Measurements from ENCODE around the gene DGLUCY.
"Not testable (repeated sequence)": the region's sequence is repeated elsewhere in the genome, so short reads cannot be mapped to it uniquely, and the experiment has no call there.

Gene DGLUCY

DNA sequence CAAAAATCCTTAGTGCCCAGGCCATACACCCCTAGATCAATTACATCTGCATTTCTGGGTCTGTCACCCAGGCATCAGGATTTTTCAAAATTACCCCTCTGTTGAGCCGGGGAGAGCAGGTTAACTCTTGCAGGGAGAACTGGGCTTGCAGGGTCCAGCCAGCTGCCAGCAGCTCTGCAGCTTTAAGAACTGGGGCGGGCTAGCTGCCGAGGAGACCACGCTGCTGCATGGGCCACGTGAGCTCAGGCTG, at the start of gene DGLUCY:
TSS of gene DGLUCY (plus strand) at position 245 of the 250 bp plus-strand sequence. CDS start 46,222 bp downstream, outside the sequence.
- no peaks in the 10 kb centered on the region for H3K27me3 ChIP-seq (ENCODE audit: control insufficient read depth in 2 of 2, insufficient read depth in 2 of 2, low read length in 2 of 2)
- H3K4me1 ChIP-seq (ENCODE audit: control insufficient read depth in 2 of 2, insufficient read depth in 2 of 2, low read length in 2 of 2), result peaks cover 37 to 39% of the 10 kb centered on the region in 2 donors
- H3K9ac ChIP-seq (ENCODE audit: low read depth in 1 of 2, low read length in 2 of 2), result peak within 1 kb of the TSS; percentile 88 to 100
- H3K9me3 ChIP-seq (ENCODE audit: control insufficient read depth in 2 of 2, low read length in 2 of 2), result no peaks in the 10 kb centered on the region
- peak within 1 kb of the TSS; percentile 98 to 100 for H3K27ac ChIP-seq (ENCODE audit: low read depth in 2 of 2, low read length in 2 of 2)
- peaks cover 0 to 11% of the 10 kb centered on the region in 2 donors for H3K36me3 ChIP-seq (ENCODE audit: control insufficient read depth in 2 of 2, insufficient read depth in 2 of 2, low read length in 2 of 2)
- H3K4me3 ChIP-seq (ENCODE audit: low read length in 2 of 2), result peak within 1 kb of the TSS; percentile 84 to 96

DNA sequence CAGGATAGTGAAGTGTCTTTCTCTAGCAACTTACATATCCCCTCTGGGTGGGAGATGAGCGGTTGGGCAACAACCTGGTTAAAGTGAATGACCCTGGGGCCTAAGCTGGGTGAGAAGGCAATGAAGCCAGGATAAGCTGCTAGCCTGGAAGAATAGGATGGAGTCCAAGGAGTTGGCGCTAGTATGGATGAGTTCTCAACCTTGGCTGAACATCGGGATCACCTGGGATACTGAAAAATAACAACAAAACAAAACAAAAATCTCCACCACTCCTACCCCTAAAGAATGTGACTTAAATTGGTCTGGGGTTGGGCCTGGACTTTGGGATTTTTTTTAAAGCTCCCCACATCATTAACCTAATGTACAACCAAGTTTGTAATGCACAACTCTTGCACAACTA, 48.6 kb upstream of the DGLUCY start:
- no peaks in the 10 kb centered on the region for H3K27me3 ChIP-seq (ENCODE audit: control insufficient read depth in 2 of 2, insufficient read depth in 2 of 2, low read length in 2 of 2)
- no peaks in the 10 kb centered on the region for H3K9me3 ChIP-seq (ENCODE audit: control insufficient read depth in 2 of 2, low read length in 2 of 2)
- H3K4me1 ChIP-seq (ENCODE audit: control insufficient read depth in 2 of 2, insufficient read depth in 2 of 2, low read length in 2 of 2), result peaks cover 5 to 7% of the 10 kb centered on the region in 2 donors
- H3K27ac ChIP-seq (ENCODE audit: low read depth in 2 of 2, low read length in 2 of 2), result no peak overlapping the region
- no peaks in the 10 kb centered on the region for H3K36me3 ChIP-seq (ENCODE audit: control insufficient read depth in 2 of 2, insufficient read depth in 2 of 2, low read length in 2 of 2)
- no peak overlapping the region for H3K4me3 ChIP-seq (ENCODE audit: low read length in 2 of 2)
- H3K9ac ChIP-seq (ENCODE audit: low read depth in 1 of 2, low read length in 2 of 2), result no peak overlapping the region

GRCh38 chr14:91067186-91067585, 46.7 kb upstream of the DGLUCY start:
- no peak overlapping the region for H3K4me3 ChIP-seq (ENCODE audit: low read length in 2 of 2)
- H3K4me1 ChIP-seq (ENCODE audit: control insufficient read depth in 2 of 2, insufficient read depth in 2 of 2, low read length in 2 of 2), result peaks cover 0 to 5% of the 10 kb centered on the region in 2 donors
- H3K27me3 ChIP-seq (ENCODE audit: control insufficient read depth in 2 of 2, insufficient read depth in 2 of 2, low read length in 2 of 2), result no peaks in the 10 kb centered on the region
- no peaks in the 10 kb centered on the region for H3K36me3 ChIP-seq (ENCODE audit: control insufficient read depth in 2 of 2, insufficient read depth in 2 of 2, low read length in 2 of 2)
- no peak overlapping the region for H3K27ac ChIP-seq (ENCODE audit: low read depth in 2 of 2, low read length in 2 of 2)
- H3K9ac ChIP-seq (ENCODE audit: low read depth in 1 of 2, low read length in 2 of 2), result no peak overlapping the region
- no peaks in the 10 kb centered on the region for H3K9me3 ChIP-seq (ENCODE audit: control insufficient read depth in 2 of 2, low read length in 2 of 2)

GRCh38 chr14:91068642-91069041, 45.2 kb upstream of the DGLUCY start:
- H3K9me3 ChIP-seq (ENCODE audit: control insufficient read depth in 2 of 2, low read length in 2 of 2), result no peaks in the 10 kb centered on the region
- no peaks in the 10 kb centered on the region for H3K36me3 ChIP-seq (ENCODE audit: control insufficient read depth in 2 of 2, insufficient read depth in 2 of 2, low read length in 2 of 2)
- no peak overlapping the region for H3K4me3 ChIP-seq (ENCODE audit: low read length in 2 of 2)
- H3K27me3 ChIP-seq (ENCODE audit: control insufficient read depth in 2 of 2, insufficient read depth in 2 of 2, low read length in 2 of 2), result no peaks in the 10 kb centered on the region
- no peak overlapping the region for H3K27ac ChIP-seq (ENCODE audit: low read depth in 2 of 2, low read length in 2 of 2)
- H3K9ac ChIP-seq (ENCODE audit: low read depth in 1 of 2, low read length in 2 of 2), result no peak overlapping the region
- H3K4me1 ChIP-seq (ENCODE audit: control insufficient read depth in 2 of 2, insufficient read depth in 2 of 2, low read length in 2 of 2), result no peaks in the 10 kb centered on the region

GRCh38 chr14:91070572-91070971, 43.3 kb upstream of the DGLUCY start:
- no peaks in the 10 kb centered on the region for H3K9me3 ChIP-seq (ENCODE audit: control insufficient read depth in 2 of 2, low read length in 2 of 2)
- no peaks in the 10 kb centered on the region for H3K36me3 ChIP-seq (ENCODE audit: control insufficient read depth in 2 of 2, insufficient read depth in 2 of 2, low read length in 2 of 2)
- H3K27me3 ChIP-seq (ENCODE audit: control insufficient read depth in 2 of 2, insufficient read depth in 2 of 2, low read length in 2 of 2), result no peaks in the 10 kb centered on the region
- no peak overlapping the region for H3K27ac ChIP-seq (ENCODE audit: low read depth in 2 of 2, low read length in 2 of 2)
- H3K9ac ChIP-seq (ENCODE audit: low read depth in 1 of 2, low read length in 2 of 2), result no peak overlapping the region
- H3K4me3 ChIP-seq (ENCODE audit: low read length in 2 of 2), result no peak overlapping the region
- no peaks in the 10 kb centered on the region for H3K4me1 ChIP-seq (ENCODE audit: control insufficient read depth in 2 of 2, insufficient read depth in 2 of 2, low read length in 2 of 2)

DNA sequence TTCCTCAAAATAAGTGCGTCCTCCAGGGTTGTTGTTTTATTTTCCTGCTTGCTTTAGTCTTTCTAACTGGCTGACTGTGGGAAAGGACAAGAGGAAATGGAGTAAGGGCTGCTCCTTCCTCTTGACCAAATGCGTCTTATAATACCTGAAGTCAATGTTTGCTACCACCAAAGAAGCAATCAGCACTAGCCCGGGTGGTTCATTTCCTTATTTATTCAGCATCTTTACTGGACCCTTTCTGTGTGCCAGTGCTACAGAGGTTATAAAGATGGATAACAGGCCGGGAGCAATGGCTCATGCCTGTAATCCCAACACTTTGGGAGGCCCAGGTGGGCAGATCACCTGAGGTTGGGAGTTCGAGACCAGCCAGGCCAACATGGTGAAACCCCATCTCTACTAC, 38.3 kb upstream of the DGLUCY start:
- Histone ChIP-seq H3K4me3 (ENCODE audit: low read length in 2 of 2) (no peak overlapping the region), H3K27ac (ENCODE audit: low read depth in 2 of 2, low read length in 2 of 2) (no peak overlapping the region), H3K9ac (ENCODE audit: low read depth in 1 of 2, low read length in 2 of 2) (no peak overlapping the region), H3K27me3 (ENCODE audit: control insufficient read depth in 2 of 2, insufficient read depth in 2 of 2, low read length in 2 of 2) (no peaks in the 10 kb centered on the region), H3K4me1 (ENCODE audit: control insufficient read depth in 2 of 2, insufficient read depth in 2 of 2, low read length in 2 of 2) (no peaks in the 10 kb centered on the region), H3K9me3 (ENCODE audit: control insufficient read depth in 2 of 2, low read length in 2 of 2) (no peaks in the 10 kb centered on the region), H3K36me3 (ENCODE audit: control insufficient read depth in 2 of 2, insufficient read depth in 2 of 2, low read length in 2 of 2) (no peaks in the 10 kb centered on the region)

DNA sequence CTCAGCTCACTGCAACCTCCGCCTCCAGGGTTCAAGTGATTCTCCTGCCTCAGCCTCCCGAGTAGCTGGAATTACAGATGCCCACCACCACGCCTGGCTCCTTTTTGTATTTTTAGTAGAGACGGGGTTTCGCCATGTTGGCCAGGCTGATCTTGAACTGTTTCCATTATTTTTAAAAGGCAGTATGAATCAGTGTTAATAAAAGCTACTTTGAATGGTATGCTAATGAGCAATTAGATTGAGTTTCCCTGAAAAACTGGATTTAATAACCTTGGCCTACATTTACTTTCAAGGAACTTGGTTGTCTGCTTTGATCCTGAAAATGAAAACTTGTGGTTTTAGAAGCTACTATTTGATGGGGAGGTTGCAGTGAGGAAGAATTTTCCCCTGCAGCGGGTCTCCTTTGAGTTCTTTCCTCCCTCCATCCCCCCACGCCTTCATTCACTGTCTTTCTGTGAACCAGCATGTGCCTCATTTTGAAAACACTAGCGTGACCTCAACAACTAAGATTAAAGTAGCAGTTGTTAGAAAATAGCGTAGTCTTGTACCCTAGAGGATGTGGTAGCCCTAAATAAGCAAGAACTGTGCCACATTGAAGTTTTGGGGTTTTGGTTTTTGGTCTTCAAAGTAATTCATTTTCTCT, 35.7 kb upstream of the DGLUCY start:
- peaks cover 2 to 5% of the 10 kb centered on the region in 2 donors for H3K4me1 ChIP-seq (ENCODE audit: control insufficient read depth in 2 of 2, insufficient read depth in 2 of 2, low read length in 2 of 2)
- H3K36me3 ChIP-seq (ENCODE audit: control insufficient read depth in 2 of 2, insufficient read depth in 2 of 2, low read length in 2 of 2), result no peaks in the 10 kb centered on the region
- no peak overlapping the region for H3K9ac ChIP-seq (ENCODE audit: low read depth in 1 of 2, low read length in 2 of 2)
- no peak overlapping the region for H3K4me3 ChIP-seq (ENCODE audit: low read length in 2 of 2)
- H3K9me3 ChIP-seq (ENCODE audit: control insufficient read depth in 2 of 2, low read length in 2 of 2), result no peaks in the 10 kb centered on the region
- no peaks in the 10 kb centered on the region for H3K27me3 ChIP-seq (ENCODE audit: control insufficient read depth in 2 of 2, insufficient read depth in 2 of 2, low read length in 2 of 2)
- H3K27ac ChIP-seq (ENCODE audit: low read depth in 2 of 2, low read length in 2 of 2), result no peak overlapping the region

GRCh38 chr14:91080071-91080470, 33.8 kb upstream of the DGLUCY start:
- Histone ChIP-seq H3K4me1 (ENCODE audit: control insufficient read depth in 2 of 2, insufficient read depth in 2 of 2, low read length in 2 of 2) (peaks cover 2 to 5% of the 10 kb centered on the region in 2 donors), H3K9ac (ENCODE audit: low read depth in 1 of 2, low read length in 2 of 2) (no peak overlapping the region), H3K36me3 (ENCODE audit: control insufficient read depth in 2 of 2, insufficient read depth in 2 of 2, low read length in 2 of 2) (no peaks in the 10 kb centered on the region), H3K4me3 (ENCODE audit: low read length in 2 of 2) (no peak overlapping the region), H3K9me3 (ENCODE audit: control insufficient read depth in 2 of 2, low read length in 2 of 2) (no peaks in the 10 kb centered on the region), H3K27me3 (ENCODE audit: control insufficient read depth in 2 of 2, insufficient read depth in 2 of 2, low read length in 2 of 2) (no peaks in the 10 kb centered on the region), H3K27ac (ENCODE audit: low read depth in 2 of 2, low read length in 2 of 2) (no peak overlapping the region)

DNA sequence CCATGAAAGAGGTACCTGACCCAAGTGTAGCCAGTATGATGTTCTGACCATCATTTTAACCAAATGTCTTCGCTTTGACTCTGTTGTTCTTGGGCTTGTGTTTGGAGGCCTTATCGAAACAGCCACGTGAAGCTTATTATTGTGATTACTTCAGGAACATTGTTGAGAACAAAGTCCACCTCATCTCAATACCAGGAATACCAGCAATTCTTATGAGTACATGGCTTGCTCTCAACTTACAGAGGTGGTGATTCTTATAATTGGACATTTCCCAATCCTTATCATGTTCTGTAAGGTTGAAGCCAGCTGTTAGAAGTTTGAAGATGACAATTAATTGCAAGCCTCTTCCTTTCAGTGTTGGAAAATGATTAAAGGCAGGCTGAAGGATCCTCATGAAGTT, 31.6 kb upstream of the DGLUCY start:
- H3K4me1 ChIP-seq (ENCODE audit: control insufficient read depth in 2 of 2, insufficient read depth in 2 of 2, low read length in 2 of 2), result peaks cover 7 to 10% of the 10 kb centered on the region in 2 donors
- H3K27ac ChIP-seq (ENCODE audit: low read depth in 2 of 2, low read length in 2 of 2), result peak overlapping the region in 1 of 2 donors; percentile 10
- no peak overlapping the region for H3K4me3 ChIP-seq (ENCODE audit: low read length in 2 of 2)
- no peaks in the 10 kb centered on the region for H3K36me3 ChIP-seq (ENCODE audit: control insufficient read depth in 2 of 2, insufficient read depth in 2 of 2, low read length in 2 of 2)
- H3K27me3 ChIP-seq (ENCODE audit: control insufficient read depth in 2 of 2, insufficient read depth in 2 of 2, low read length in 2 of 2), result no peaks in the 10 kb centered on the region
- no peaks in the 10 kb centered on the region for H3K9me3 ChIP-seq (ENCODE audit: control insufficient read depth in 2 of 2, low read length in 2 of 2)
- no peak overlapping the region for H3K9ac ChIP-seq (ENCODE audit: low read depth in 1 of 2, low read length in 2 of 2)

- Histone ChIP-seq H3K36me3 (ENCODE audit: control insufficient read depth in 2 of 2, insufficient read depth in 2 of 2, low read length in 2 of 2) (no peaks in the 10 kb centered on the region), H3K4me1 (ENCODE audit: control insufficient read depth in 2 of 2, insufficient read depth in 2 of 2, low read length in 2 of 2) (peaks cover 20 to 27% of the 10 kb centered on the region in 2 donors), H3K4me3 (ENCODE audit: low read length in 2 of 2) (no peak overlapping the region), H3K9me3 (ENCODE audit: control insufficient read depth in 2 of 2, low read length in 2 of 2) (no peaks in the 10 kb centered on the region), H3K27ac (ENCODE audit: low read depth in 2 of 2, low read length in 2 of 2) (no peak overlapping the region), H3K9ac (ENCODE audit: low read depth in 1 of 2, low read length in 2 of 2) (no peak overlapping the region), H3K27me3 (ENCODE audit: control insufficient read depth in 2 of 2, insufficient read depth in 2 of 2, low read length in 2 of 2) (no peaks in the 10 kb centered on the region)
These were observed 29.4 kb upstream of the DGLUCY start for GRCh38 chr14:91084516-91084915.

DNA sequence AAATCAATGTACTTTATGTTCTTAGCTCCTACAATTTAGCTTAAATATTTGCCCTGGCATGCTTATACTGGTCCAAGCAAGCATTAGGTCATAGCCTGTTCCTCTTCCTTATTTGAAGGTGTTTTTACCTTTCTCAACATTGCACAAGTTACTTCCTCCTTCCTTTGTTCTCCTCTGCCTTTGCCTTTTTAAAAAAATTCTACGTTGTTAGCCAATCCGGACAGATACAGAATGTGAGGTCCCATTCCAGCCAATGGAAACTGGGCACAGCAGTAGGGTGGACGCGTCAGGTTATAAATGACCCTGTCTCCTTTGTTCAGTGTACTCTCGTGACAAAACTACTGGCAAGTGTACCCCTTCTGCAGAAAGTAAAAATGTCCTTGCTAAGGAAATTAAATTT, 26.4 kb upstream of the DGLUCY start:
- Histone ChIP-seq H3K4me1 (ENCODE audit: control insufficient read depth in 2 of 2, insufficient read depth in 2 of 2, low read length in 2 of 2) (peaks cover 33 to 36% of the 10 kb centered on the region in 2 donors), H3K27ac (ENCODE audit: low read depth in 2 of 2, low read length in 2 of 2) (peak overlapping the region; percentile 88 to 91), H3K4me3 (ENCODE audit: low read length in 2 of 2) (peak overlapping the region in 1 of 2 donors; percentile 46), H3K9ac (ENCODE audit: low read depth in 1 of 2, low read length in 2 of 2) (peak overlapping the region; percentile 41 to 60)
- H3K36me3 ChIP-seq (ENCODE audit: control insufficient read depth in 2 of 2, insufficient read depth in 2 of 2, low read length in 2 of 2); H3K9me3 ChIP-seq (ENCODE audit: control insufficient read depth in 2 of 2, low read length in 2 of 2); H3K27me3 ChIP-seq (ENCODE audit: control insufficient read depth in 2 of 2, insufficient read depth in 2 of 2, low read length in 2 of 2): not testable (repeated sequence)

Data from mucosa of rectum (tissue), 2 donors.